Measurements from ENCODE around the gene KCNH5.

DNA sequence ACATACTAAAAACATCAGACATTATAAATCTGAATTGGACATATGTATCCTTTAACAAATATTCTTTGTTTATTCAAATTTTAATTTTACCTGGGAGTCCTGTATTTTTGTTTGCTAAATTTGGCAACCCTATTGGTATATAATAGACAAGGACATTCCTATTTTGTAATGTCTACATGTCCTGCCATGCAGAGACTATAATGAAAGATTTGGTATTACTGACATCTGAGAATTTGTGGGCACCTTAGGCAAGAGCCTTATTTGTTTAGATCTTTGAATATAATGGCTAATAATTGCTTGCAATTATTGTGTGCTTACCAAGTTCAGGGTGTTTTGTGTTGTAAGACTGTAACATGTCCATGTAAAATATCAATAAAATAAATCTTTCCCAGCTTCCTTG lies 334.4 kb downstream of the KCNH5 start:
- no peak for TF ChIP-seq EZH2 (IDR thresholded peaks at IDR 0.05; ENCODE audit: insufficient read depth, low read length)
- TF ChIP-seq, protein P1, sequence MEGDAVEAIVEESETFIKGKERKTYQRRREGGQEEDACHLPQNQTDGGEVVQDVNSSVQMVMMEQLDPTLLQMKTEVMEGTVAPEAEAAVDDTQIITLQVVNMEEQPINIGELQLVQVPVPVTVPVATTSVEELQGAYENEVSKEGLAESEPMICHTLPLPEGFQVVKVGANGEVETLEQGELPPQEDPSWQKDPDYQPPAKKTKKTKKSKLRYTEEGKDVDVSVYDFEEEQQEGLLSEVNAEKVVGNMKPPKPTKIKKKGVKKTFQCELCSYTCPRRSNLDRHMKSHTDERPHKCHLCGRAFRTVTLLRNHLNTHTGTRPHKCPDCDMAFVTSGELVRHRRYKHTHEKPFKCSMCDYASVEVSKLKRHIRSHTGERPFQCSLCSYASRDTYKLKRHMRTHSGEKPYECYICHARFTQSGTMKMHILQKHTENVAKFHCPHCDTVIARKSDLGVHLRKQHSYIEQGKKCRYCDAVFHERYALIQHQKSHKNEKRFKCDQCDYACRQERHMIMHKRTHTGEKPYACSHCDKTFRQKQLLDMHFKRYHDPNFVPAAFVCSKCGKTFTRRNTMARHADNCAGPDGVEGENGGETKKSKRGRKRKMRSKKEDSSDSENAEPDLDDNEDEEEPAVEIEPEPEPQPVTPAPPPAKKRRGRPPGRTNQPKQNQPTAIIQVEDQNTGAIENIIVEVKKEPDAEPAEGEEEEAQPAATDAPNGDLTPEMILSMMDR (IDR thresholded peaks at IDR 0.05; ENCODE audit: insufficient read depth, low read depth, low read length): no peak

Measured in astrocyte (in vitro differentiated cells and primary cell).